ENCODE measurements around the gene EHMT1. TPM values are rescaled to one million over a fixed set of nuclear protein-coding genes. Genes with fewer than 3 reads are reported as not detected.

EHMT1 gene
- total RNA-seq, 2 donors from 2014 or later: 137 to 139 TPM

DNA sequence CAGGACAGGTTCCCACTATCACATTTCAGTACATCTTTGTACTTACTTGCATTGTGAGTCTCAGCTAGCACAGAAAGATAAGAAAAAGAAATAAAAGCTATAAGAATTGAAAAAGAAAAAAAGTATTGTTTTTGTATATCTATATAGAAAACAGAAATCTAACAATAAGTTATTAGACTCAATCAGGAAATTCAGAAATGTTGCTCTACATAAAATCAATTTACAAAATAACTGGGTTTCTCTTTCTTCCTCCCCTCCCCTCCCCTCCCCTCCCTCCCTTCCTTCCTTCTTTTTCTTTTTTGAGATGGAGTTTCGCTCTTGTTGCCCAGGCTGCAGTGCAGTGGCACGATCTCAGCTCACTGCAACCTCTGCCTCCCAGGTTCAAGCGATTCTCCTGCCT is 251.6 kb downstream of the EHMT1 start:
- Histone ChIP-seq H3K27ac (ENCODE audit: low read depth, low read length) (no peak overlapping the region), H3K9me3 (ENCODE audit: control insufficient read depth, low read length) (peaks cover 13% of the 10 kb centered on the region), H3K9ac (ENCODE audit: extremely low read depth, low read length, poor library complexity, severe bottlenecking) (no peak overlapping the region), H3K36me3 (ENCODE audit: control insufficient read depth, insufficient read depth, low read length) (no peaks in the 10 kb centered on the region), H3K4me3 (ENCODE audit: low read length) (no peak overlapping the region), H3K27me3 (ENCODE audit: control insufficient read depth, insufficient read depth, low read length, poor library complexity, severe bottlenecking) (no peaks in the 10 kb centered on the region), H3K4me1 (ENCODE audit: control insufficient read depth, insufficient read depth, low read length) (no peaks in the 10 kb centered on the region)
- H3K9me3 Mint-ChIP-seq: no peaks in the 10 kb centered on the region
- 80 to 90% methylated on average over 2 to 3 of the region's 3 CpGs for WGBS, 2 experiments (ENCODE audit: insufficient coverage in 1 of 2, insufficient read length in 1 of 2)
- no peak for DNase-seq
- no peaks in the 10 kb centered on the region for H3K36me3 Mint-ChIP-seq (ENCODE audit: low read depth)
- H3K27ac Mint-ChIP-seq: no peak overlapping the region
- H3K4me3 Mint-ChIP-seq: no peak overlapping the region
- H3K27me3 Mint-ChIP-seq (ENCODE audit: insufficient read depth): peaks cover 38% of the 10 kb centered on the region
- peaks cover 10% of the 10 kb centered on the region for H3K4me1 Mint-ChIP-seq
- TF ChIP-seq, protein P1, sequence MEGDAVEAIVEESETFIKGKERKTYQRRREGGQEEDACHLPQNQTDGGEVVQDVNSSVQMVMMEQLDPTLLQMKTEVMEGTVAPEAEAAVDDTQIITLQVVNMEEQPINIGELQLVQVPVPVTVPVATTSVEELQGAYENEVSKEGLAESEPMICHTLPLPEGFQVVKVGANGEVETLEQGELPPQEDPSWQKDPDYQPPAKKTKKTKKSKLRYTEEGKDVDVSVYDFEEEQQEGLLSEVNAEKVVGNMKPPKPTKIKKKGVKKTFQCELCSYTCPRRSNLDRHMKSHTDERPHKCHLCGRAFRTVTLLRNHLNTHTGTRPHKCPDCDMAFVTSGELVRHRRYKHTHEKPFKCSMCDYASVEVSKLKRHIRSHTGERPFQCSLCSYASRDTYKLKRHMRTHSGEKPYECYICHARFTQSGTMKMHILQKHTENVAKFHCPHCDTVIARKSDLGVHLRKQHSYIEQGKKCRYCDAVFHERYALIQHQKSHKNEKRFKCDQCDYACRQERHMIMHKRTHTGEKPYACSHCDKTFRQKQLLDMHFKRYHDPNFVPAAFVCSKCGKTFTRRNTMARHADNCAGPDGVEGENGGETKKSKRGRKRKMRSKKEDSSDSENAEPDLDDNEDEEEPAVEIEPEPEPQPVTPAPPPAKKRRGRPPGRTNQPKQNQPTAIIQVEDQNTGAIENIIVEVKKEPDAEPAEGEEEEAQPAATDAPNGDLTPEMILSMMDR (conservative IDR thresholded peaks at IDR 0.05): no peak

DNA sequence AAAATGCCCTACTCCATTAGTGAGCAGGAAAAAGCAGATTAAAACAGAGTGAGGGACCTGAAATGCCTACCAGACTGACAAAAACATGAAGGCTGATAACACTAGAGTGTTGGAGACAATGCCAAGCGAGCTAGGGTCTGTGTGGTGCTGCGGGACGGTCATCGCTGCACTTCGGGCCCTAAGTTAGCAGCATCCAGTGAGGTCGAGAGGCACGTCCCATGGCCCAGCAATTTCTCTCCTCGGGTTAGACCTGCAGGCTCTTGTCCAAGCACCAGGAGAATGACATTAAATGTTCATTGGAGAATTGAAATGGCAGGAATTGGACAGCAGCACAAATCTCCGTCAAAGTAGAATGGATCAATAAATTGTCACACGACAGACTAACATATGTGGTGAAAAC is 253.5 kb downstream of the EHMT1 start:
- Mint-ChIP-seq H3K27me3 (ENCODE audit: insufficient read depth) (peaks cover 54% of the 10 kb centered on the region), H3K36me3 (ENCODE audit: low read depth) (no peaks in the 10 kb centered on the region)
- WGBS, 2 experiments (ENCODE audit: insufficient coverage in 1 of 2, insufficient read length in 1 of 2): 82 to 89% methylated on average over 10 of the region's 10 CpGs

DNA sequence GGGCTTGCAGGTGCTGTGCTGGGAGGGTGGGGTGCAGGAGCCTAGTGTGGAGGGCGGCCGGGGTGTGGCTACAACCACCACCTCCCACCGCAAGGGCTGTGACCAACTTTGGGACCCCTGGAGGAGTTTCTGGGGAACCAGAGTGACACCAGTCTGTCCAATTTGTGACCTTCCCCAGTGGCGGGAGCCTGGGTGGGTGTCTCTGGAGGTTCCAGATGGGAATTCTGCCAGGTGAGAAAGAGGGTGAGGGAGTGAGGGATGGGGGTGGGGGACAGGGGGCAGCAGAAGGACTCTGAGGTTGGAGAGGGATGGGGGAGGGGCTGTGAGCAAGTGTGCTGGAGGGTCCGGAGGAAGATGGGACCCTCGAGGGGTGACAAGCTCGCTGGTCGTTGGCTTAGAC is 254.6 kb downstream of the EHMT1 start:
- H3K36me3 Mint-ChIP-seq (ENCODE audit: low read depth): no peaks in the 10 kb centered on the region
- H3K27ac Mint-ChIP-seq: no peak overlapping the region
- peaks cover 10% of the 10 kb centered on the region for H3K27me3 ChIP-seq (ENCODE audit: control insufficient read depth, insufficient read depth, low read length, poor library complexity, severe bottlenecking)
- no peaks in the 10 kb centered on the region for H3K4me1 ChIP-seq (ENCODE audit: control insufficient read depth, insufficient read depth, low read length)
- H3K9me3 Mint-ChIP-seq: no peaks in the 10 kb centered on the region
- no peak for DNase-seq
- H3K9ac ChIP-seq (ENCODE audit: extremely low read depth, low read length, poor library complexity, severe bottlenecking): no peak overlapping the region
- WGBS, 2 experiments (ENCODE audit: insufficient coverage in 1 of 2, insufficient read length in 1 of 2): 79 to 82% methylated on average over 5 to 8 of the region's 8 CpGs
- H3K4me3 ChIP-seq (ENCODE audit: low read length): no peak overlapping the region
- no peaks in the 10 kb centered on the region for H3K36me3 ChIP-seq (ENCODE audit: control insufficient read depth, insufficient read depth, low read length)
- no peak overlapping the region for H3K4me3 Mint-ChIP-seq
- TF ChIP-seq, protein P1 (conservative IDR thresholded peaks at IDR 0.05): no peak
- peaks cover 53% of the 10 kb centered on the region for H3K27me3 Mint-ChIP-seq (ENCODE audit: insufficient read depth)
- H3K4me1 Mint-ChIP-seq: no peaks in the 10 kb centered on the region
- H3K27ac ChIP-seq (ENCODE audit: low read depth, low read length): no peak overlapping the region
- peaks cover 8% of the 10 kb centered on the region for H3K9me3 ChIP-seq (ENCODE audit: control insufficient read depth, low read length)

More for the DNA sequence above, 253.5 kb downstream of the EHMT1 start:
- H3K36me3 ChIP-seq (ENCODE audit: control insufficient read depth, insufficient read depth, low read length): no peaks in the 10 kb centered on the region
- Mint-ChIP-seq H3K4me1 (no peaks in the 10 kb centered on the region), H3K27ac (no peak overlapping the region), H3K4me3 (no peak overlapping the region), H3K9me3 (no peaks in the 10 kb centered on the region)
- H3K4me3 ChIP-seq (ENCODE audit: low read length): no peak overlapping the region
- no peak for DNase-seq
- peaks cover 13% of the 10 kb centered on the region for H3K9me3 ChIP-seq (ENCODE audit: control insufficient read depth, low read length)
- no peak overlapping the region for H3K27ac ChIP-seq (ENCODE audit: low read depth, low read length)
- TF ChIP-seq, protein P1 (conservative IDR thresholded peaks at IDR 0.05): no peak
- H3K9ac ChIP-seq (ENCODE audit: extremely low read depth, low read length, poor library complexity, severe bottlenecking): no peak overlapping the region
- H3K4me1 ChIP-seq (ENCODE audit: control insufficient read depth, insufficient read depth, low read length): no peaks in the 10 kb centered on the region
- peaks cover 10% of the 10 kb centered on the region for H3K27me3 ChIP-seq (ENCODE audit: control insufficient read depth, insufficient read depth, low read length, poor library complexity, severe bottlenecking)
